ENCODE measurements around the gene BCL10. TPM values are rescaled to one million over a fixed set of nuclear protein-coding genes. Genes with fewer than 3 reads are reported as not detected.

The BCL10 gene
- total RNA-seq = 31.3 and 46.1 TPM in 2 replicates

- no peaks in the 10 kb centered on the region for H3K27me3 ChIP-seq (ENCODE audit: control insufficient read depth, insufficient read depth, low read length)
- DNase-seq (ENCODE audit: low read depth) (peak; percentile 99), FAIRE-seq (no peak)
- H3K4me3 ChIP-seq (ENCODE audit: low read depth, low read length) = peak within 1 kb of the TSS; percentile 87
- TF ChIP-seq CTCF (IDR thresholded peaks at IDR 0.05; ENCODE audit: insufficient read depth, low read length, severe bottlenecking) = no peak
- H3K36me3 ChIP-seq (ENCODE audit: control insufficient read depth, insufficient read depth, low read length) = peaks cover 2% of the 10 kb centered on the region
These were observed at the start of gene BCL10 for GRCh38 chr1:85276215-85276977. TSS of gene BCL10 (minus strand) at chr1:85276632. CDS start at chr1:85276352, 280 bp downstream.

GRCh38 chr1:85325920-85326319 is 49.5 kb upstream of the BCL10 start:
- Histone ChIP-seq H3K36me3 (ENCODE audit: control insufficient read depth, insufficient read depth, low read length) (no peaks in the 10 kb centered on the region), H3K4me3 (ENCODE audit: low read depth, low read length) (no peak overlapping the region), H3K27me3 (ENCODE audit: control insufficient read depth, insufficient read depth, low read length) (no peaks in the 10 kb centered on the region)
- peak; percentile 69 for DNase-seq (ENCODE audit: low read depth)
- FAIRE-seq = no peak
- no peak for TF ChIP-seq CTCF (IDR thresholded peaks at IDR 0.05; ENCODE audit: insufficient read depth, low read length, severe bottlenecking)

- no peak for TF ChIP-seq CTCF (IDR thresholded peaks at IDR 0.05; ENCODE audit: insufficient read depth, low read length, severe bottlenecking)
- FAIRE-seq (no peak), DNase-seq (ENCODE audit: low read depth) (no peak)
- H3K27me3 ChIP-seq (ENCODE audit: control insufficient read depth, insufficient read depth, low read length) = no peaks in the 10 kb centered on the region
- no peaks in the 10 kb centered on the region for H3K36me3 ChIP-seq (ENCODE audit: control insufficient read depth, insufficient read depth, low read length)
- no peak overlapping the region for H3K4me3 ChIP-seq (ENCODE audit: low read depth, low read length)
These were observed 47.3 kb upstream of the BCL10 start for GRCh38 chr1:85323770-85324169.

GRCh38 chr1:85322655-85323054 is 46.2 kb upstream of the BCL10 start:
- Histone ChIP-seq H3K4me3 (ENCODE audit: low read depth, low read length) (no peak overlapping the region), H3K36me3 (ENCODE audit: control insufficient read depth, insufficient read depth, low read length) (no peaks in the 10 kb centered on the region), H3K27me3 (ENCODE audit: control insufficient read depth, insufficient read depth, low read length) (no peaks in the 10 kb centered on the region)
- no peak for FAIRE-seq
- no peak for TF ChIP-seq CTCF (IDR thresholded peaks at IDR 0.05; ENCODE audit: insufficient read depth, low read length, severe bottlenecking)
- DNase-seq (ENCODE audit: low read depth) = peak; percentile 79

- no peak for FAIRE-seq
- peak; percentile 59 for DNase-seq (ENCODE audit: low read depth)
- TF ChIP-seq CTCF (IDR thresholded peaks at IDR 0.05; ENCODE audit: insufficient read depth, low read length, severe bottlenecking) = no peak
These were observed 45.0 kb upstream of the BCL10 start for GRCh38 chr1:85321237-85321964.

More at GRCh38 chr1:85321237-85321964, 45.0 kb upstream of the BCL10 start:
- Histone ChIP-seq H3K4me3 (ENCODE audit: low read depth, low read length) (no peak overlapping the region), H3K27me3 (ENCODE audit: control insufficient read depth, insufficient read depth, low read length) (no peaks in the 10 kb centered on the region), H3K36me3 (ENCODE audit: control insufficient read depth, insufficient read depth, low read length) (no peaks in the 10 kb centered on the region)
